Thoracic aorta (tissue), 2 donors: ENCODE results near the gene CANT1. TPM values are rescaled to one million over a fixed set of nuclear protein-coding genes. Genes with fewer than 3 reads are reported as not detected.
A peak's percentile ranks its signal among the peaks of the same experiment; 100 is the strongest.
"Not testable (repeated sequence)": the region's sequence is repeated elsewhere in the genome, so short reads cannot be mapped to it uniquely, and the experiment has no call there.

Source experiments
- ATAC-seq: fragments of 150-250 bp; one replicate; pipeline ENCODE4 v1.8.0; 2017; ENCODE audit warnings: low read depth; ENCODE audit not compliant: insufficient number of reproducible peaks, low FRiP score
- DNase-seq: peaks from one replicate; pipeline ENCODE4 v3.0.0-alpha.2; 2020; ENCODE audit warnings: low spot score
- H3K27ac ChIP-seq, 2 donors: fragments of 200-600 bp; sonication (generic); 1 replicate in 1 of 2; 2 replicates in 1 of 2; pipeline ENCODE4 v1.5.1; 2016; ENCODE audit warnings: mild to moderate bottlenecking in 2 of 2, moderate library complexity in 2 of 2
- H3K27me3 ChIP-seq: fragments of 200-600 bp; sonication (generic); replicated peaks from 2 replicates; pipeline ENCODE4 v1.6.0; 2016; ENCODE audit warnings: mild to moderate bottlenecking; ENCODE audit not compliant: insufficient read depth
- H3K36me3 ChIP-seq: fragments of 200-600 bp; sonication (generic); one replicate; pipeline ENCODE4 v1.5.1; 2016
- H3K4me1 ChIP-seq, 2 donors: fragments of 200-600 bp; sonication (generic); 1 replicate in 1 of 2; 2 replicates in 1 of 2; pipeline versions ENCODE4 v1.5.1 to v1.6.0; 2016; ENCODE audit warnings: low read depth in 2 of 2, mild to moderate bottlenecking in 1 of 2; ENCODE audit not compliant: control insufficient read depth in 1 of 2
- H3K4me3 ChIP-seq: fragments of 200-600 bp; sonication (generic); 2 replicates; pipeline ENCODE4 v1.5.1; 2016; ENCODE audit warnings: mild to moderate bottlenecking
- H3K9me3 ChIP-seq: fragments of 200-600 bp; sonication (generic); 2 replicates; pipeline ENCODE4 v1.5.1; 2016
- CTCF ChIP-seq: fragments of 200-600 bp; sonication (generic); IDR thresholded peaks from one replicate; pipeline ENCODE4 v1.5.1; 2019; ENCODE audit warnings: antibody characterized with exemption
- total RNA-seq, 2 donors: library from RNA; depleted of rRNA; stranded (reverse); fragments of >200 nt; gene quantifications; one replicate each; pipeline versions ENCODE4 v1.1.0 to v1.2.3, GENCODE V29; 2016

Gene CANT1
- total RNA-seq, 2 donors from 2014 or later = 21.4 to 41.0 TPM

GRCh38 chr17:79034931-79035485 lies 25.4 kb upstream of the CANT1 start:
- H3K9me3 ChIP-seq = no peaks in the 10 kb centered on the region
- no peak for DNase-seq
- peak overlapping the region; percentile 70 to 71 for H3K27ac ChIP-seq
- H3K4me1 ChIP-seq = peaks cover 38 to 76% of the 10 kb centered on the region in 2 donors
- no peak overlapping the region for H3K4me3 ChIP-seq
- H3K36me3 ChIP-seq = no peaks in the 10 kb centered on the region
- TF ChIP-seq CTCF = no peak
- H3K27me3 ChIP-seq = no peaks in the 10 kb centered on the region
- ATAC-seq = no peak

- peak overlapping the region; percentile 13 for H3K4me3 ChIP-seq
These were observed 24.4 kb upstream of the CANT1 start for GRCh38 chr17:79033741-79034501.

GRCh38 chr17:79033046-79033616 lies 23.6 kb upstream of the CANT1 start:
- DNase-seq = no peak
- H3K36me3 ChIP-seq = no peaks in the 10 kb centered on the region
- peaks cover 38 to 82% of the 10 kb centered on the region in 2 donors for H3K4me1 ChIP-seq
- no peak for TF ChIP-seq CTCF
- H3K27me3 ChIP-seq = no peaks in the 10 kb centered on the region
- no peaks in the 10 kb centered on the region for H3K9me3 ChIP-seq
- ATAC-seq = no peak
- H3K4me3 ChIP-seq = no peak overlapping the region
- peak overlapping the region; percentile 70 to 71 for H3K27ac ChIP-seq

More at GRCh38 chr17:79033741-79034501, 24.4 kb upstream of the CANT1 start:
- H3K4me1 ChIP-seq = peaks cover 34 to 82% of the 10 kb centered on the region in 2 donors
- H3K27ac ChIP-seq = peak overlapping the region; percentile 70 to 71
- ATAC-seq (no peak), DNase-seq (no peak)
- no peaks in the 10 kb centered on the region for H3K9me3 ChIP-seq
- no peaks in the 10 kb centered on the region for H3K36me3 ChIP-seq
- TF ChIP-seq CTCF = no peak
- no peaks in the 10 kb centered on the region for H3K27me3 ChIP-seq

GRCh38 chr17:79031996-79032875 lies 22.7 kb upstream of the CANT1 start:
- TF ChIP-seq CTCF = no peak
- Histone ChIP-seq H3K36me3 (no peaks in the 10 kb centered on the region), H3K27me3 (no peaks in the 10 kb centered on the region), H3K27ac (no peak overlapping the region), H3K4me1 (peaks cover 46 to 82% of the 10 kb centered on the region in 2 donors), H3K9me3 (no peaks in the 10 kb centered on the region), H3K4me3 (no peak overlapping the region)
- DNase-seq = no peak
- ATAC-seq = no peak

- H3K9me3 ChIP-seq, DNase-seq, H3K27me3 ChIP-seq, H3K27ac ChIP-seq, H3K4me3 ChIP-seq, ATAC-seq, H3K36me3 ChIP-seq: not testable (repeated sequence)
- H3K4me1 ChIP-seq = peaks cover 42 to 80% of the 10 kb centered on the region in 2 donors
These were observed 21.1 kb upstream of the CANT1 start for GRCh38 chr17:79030636-79031035.
